IPS-20b (cell line): Measurements from ENCODE around the gene PDCL2.
"Not testable (repeated sequence)": the region's sequence is repeated elsewhere in the genome, so short reads cannot be mapped to it uniquely, and the experiment has no call there.

Experiments
- H3K27ac ChIP-seq: one replicate; pipeline ENCODE4 v1.5.1; 2013; ENCODE audit warnings: low read length
- H3K27me3 ChIP-seq: 2 replicates; pipeline ENCODE4 v1.6.1; 2013; ENCODE audit warnings: mild to moderate bottlenecking, low read length, inconsistent platforms; ENCODE audit not compliant: insufficient read depth
- H3K36me3 ChIP-seq: 2 replicates; pipeline ENCODE4 v1.6.1; 2013; ENCODE audit warnings: low read depth, mild to moderate bottlenecking, inconsistent platforms, low read length, moderate library complexity; ENCODE audit not compliant: insufficient read depth
- H3K4me1 ChIP-seq: 2 replicates; pipeline ENCODE4 v1.6.1; 2013; ENCODE audit warnings: mild to moderate bottlenecking, control low read depth, inconsistent platforms, low read length, moderate library complexity; ENCODE audit not compliant: insufficient read depth
- H3K4me3 ChIP-seq: 2 replicates; pipeline ENCODE4 v1.5.1; 2013; ENCODE audit warnings: mild to moderate bottlenecking, low read length, inconsistent platforms
- H3K9ac ChIP-seq: 2 replicates; pipeline ENCODE4 v1.6.1; 2013; ENCODE audit warnings: low read depth, mild to moderate bottlenecking, inconsistent platforms, low read length, moderate library complexity
- H3K9me3 ChIP-seq: 2 replicates; pipeline ENCODE4 v1.6.1; 2013; ENCODE audit warnings: mild to moderate bottlenecking, low read depth, low read length, inconsistent platforms; ENCODE audit not compliant: insufficient read depth

Gene PDCL2, protein sequence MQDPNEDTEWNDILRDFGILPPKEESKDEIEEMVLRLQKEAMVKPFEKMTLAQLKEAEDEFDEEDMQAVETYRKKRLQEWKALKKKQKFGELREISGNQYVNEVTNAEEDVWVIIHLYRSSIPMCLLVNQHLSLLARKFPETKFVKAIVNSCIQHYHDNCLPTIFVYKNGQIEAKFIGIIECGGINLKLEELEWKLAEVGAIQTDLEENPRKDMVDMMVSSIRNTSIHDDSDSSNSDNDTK

DNA sequence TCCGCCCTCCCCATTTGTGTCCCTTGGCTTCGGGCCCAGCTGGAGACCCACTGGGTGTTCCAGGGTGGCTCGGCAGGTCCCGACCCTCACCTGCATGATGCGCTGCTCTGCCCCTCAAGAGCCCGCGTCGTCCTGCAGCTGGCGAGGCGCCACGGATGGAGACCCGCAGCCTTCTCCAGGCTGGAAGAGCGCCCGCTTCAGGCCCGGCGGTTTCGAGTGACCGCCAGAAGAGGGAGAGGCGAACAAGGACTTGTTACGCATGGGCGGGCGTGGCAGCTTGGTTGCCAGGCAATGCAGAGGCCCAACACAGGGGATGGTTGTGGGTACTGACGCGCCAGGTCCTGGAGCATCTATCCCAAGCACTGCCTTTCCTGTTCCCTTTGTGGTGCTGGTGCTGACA lies at the start of gene PDCL2:
TSS of gene PDCL2 (minus strand) at position 232 of the 400 bp plus-strand sequence. CDS start at position 96, 136 bp downstream.
- H3K9me3 ChIP-seq, result no peaks in the 10 kb centered on the region
- H3K4me3 ChIP-seq, result no peak within 1 kb of the TSS
- no peaks in the 10 kb centered on the region for H3K36me3 ChIP-seq
- no peak within 1 kb of the TSS for H3K9ac ChIP-seq
- H3K4me1 ChIP-seq, result peaks cover 4% of the 10 kb centered on the region; the same call in 1 of the 2 replicates
- no peak within 1 kb of the TSS for H3K27ac ChIP-seq
- H3K27me3 ChIP-seq, result no peaks in the 10 kb centered on the region

DNA sequence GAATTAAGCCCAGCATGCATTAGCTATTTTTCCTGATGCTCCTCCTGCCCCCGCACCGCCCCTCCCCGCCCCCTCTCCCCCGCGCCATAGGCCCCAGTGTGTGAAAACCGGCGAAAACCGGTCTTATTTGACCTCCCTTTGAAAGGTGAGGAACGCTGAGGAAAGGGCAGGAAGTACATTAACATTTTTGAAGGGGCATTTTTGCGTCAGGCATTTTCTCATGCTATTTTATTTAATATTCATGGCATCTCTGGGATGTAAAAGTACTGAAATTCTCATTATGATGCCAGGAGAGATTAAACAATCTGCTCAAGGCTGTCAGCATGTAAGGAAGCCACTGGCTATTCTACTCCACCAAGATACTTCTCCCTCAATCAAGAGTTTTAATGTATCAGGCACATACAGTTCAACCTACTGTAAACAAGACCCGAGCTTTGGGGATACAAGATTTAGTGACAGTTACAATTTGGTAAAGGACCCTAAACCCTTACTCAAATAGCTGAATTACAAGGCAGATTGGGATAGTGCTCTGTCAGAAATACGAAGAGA lies 45.3 kb upstream of the PDCL2 start:
- peak overlapping the region; percentile 43; the same call in 1 of the 2 replicates for H3K9ac ChIP-seq

DNA sequence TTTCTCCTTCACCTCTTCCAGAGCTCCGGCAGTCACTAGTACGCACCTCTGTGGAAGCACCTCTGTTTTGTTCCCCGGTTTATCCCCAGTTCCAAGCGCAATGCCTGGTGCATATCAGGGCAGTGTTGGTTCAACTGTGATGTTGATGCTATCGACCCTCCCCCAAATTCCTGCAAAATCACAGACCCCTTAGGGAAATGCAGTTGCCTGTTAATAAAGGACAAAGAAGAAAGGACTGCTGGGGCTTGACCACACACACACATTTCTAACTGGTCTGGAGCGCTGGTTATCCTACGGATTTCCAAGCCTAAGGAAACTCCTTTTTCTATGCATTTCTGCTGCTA lies 44.6 kb upstream of the PDCL2 start:
- Histone ChIP-seq H3K4me3 (peak overlapping the region; percentile 83), H3K27ac (no peak overlapping the region), H3K27me3 (peaks cover 31% of the 10 kb centered on the region; the same call in 1 of the 2 replicates), H3K36me3 (no peaks in the 10 kb centered on the region), H3K9ac (peak overlapping the region; percentile 56; the same call in 1 of the 2 replicates), H3K9me3 (no peaks in the 10 kb centered on the region; the same call in 1 of the 2 replicates), H3K4me1 (peaks cover 37% of the 10 kb centered on the region; the same call in 1 of the 2 replicates)

More for the DNA sequence above, 45.3 kb upstream of the PDCL2 start:
- H3K27ac ChIP-seq, result peak overlapping the region; percentile 46
- peaks cover 34% of the 10 kb centered on the region; the same call in 1 of the 2 replicates for H3K4me1 ChIP-seq
- H3K27me3 ChIP-seq, result peaks cover 31% of the 10 kb centered on the region; the same call in 1 of the 2 replicates
- H3K4me3 ChIP-seq, result peak overlapping the region; percentile 83
- H3K36me3 ChIP-seq, result no peaks in the 10 kb centered on the region
- H3K9me3 ChIP-seq, result no peaks in the 10 kb centered on the region

DNA sequence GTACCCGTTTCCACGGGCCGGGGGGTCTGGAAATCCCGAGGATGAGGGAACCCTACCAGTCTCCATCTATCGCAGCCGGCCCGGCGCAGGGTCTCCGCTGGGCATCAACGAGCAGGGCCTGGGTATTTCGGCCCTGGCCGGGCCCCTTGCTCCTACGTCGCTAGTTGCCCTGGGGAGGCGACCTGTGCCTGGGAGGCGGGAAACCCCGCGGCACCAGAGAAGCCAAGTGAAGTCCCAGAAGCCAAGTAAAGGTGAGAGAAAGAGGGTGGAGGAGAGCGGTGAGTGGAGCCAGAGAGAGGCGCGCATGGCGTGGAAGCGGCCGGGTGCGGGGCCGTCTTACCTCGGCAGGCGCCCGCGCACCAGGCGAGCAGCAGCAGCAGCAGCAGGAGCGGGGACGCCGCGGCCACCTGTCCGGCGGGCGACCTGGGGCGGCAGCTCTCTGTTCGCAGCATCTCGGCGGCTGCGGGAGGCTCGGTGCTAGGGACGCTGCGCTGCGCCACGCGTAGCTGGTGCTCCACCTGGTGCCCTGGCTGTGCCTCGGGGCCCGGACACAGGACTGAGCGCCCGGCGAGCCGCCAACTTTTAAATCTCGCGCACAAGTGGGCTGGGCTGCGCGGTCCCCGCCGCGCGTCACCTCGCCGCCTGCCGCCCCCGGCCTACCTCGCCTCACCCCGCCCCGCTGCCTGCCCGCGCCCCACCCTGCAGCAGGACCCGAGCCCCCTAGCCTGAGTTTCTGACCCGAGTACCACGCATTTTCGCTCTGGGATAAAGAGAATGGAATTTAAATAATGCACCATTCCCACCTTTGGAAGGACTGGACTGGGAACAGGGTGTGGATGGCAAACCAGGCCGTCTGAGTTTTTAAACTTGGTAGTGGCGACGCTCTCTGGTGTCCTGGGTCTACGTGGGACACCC lies 44.0 kb upstream of the PDCL2 start, which contains the start of gene NMU:
TSS of gene NMU (minus strand) at position 558 of the 915 bp plus-strand sequence. CDS start at position 452, 106 bp downstream.
- Histone ChIP-seq H3K4me1 (peaks cover 37% of the 10 kb centered on the region; the same call in 1 of the 2 replicates), H3K4me3 (peak within 1 kb of the TSS; percentile 83), H3K27me3 (peaks cover 31% of the 10 kb centered on the region; the same call in 1 of the 2 replicates), H3K27ac (no peak within 1 kb of the TSS), H3K36me3 (no peaks in the 10 kb centered on the region), H3K9ac (peak within 1 kb of the TSS; percentile 58; the same call in 1 of the 2 replicates), H3K9me3 (no peaks in the 10 kb centered on the region; the same call in 1 of the 2 replicates)

- Histone ChIP-seq H3K9ac (peak overlapping the region; percentile 58; the same call in 1 of the 2 replicates), H3K36me3 (no peaks in the 10 kb centered on the region), H3K9me3 (no peaks in the 10 kb centered on the region; the same call in 1 of the 2 replicates), H3K4me3 (peak overlapping the region; percentile 83), H3K27ac (no peak overlapping the region), H3K4me1 (peaks cover 37% of the 10 kb centered on the region; the same call in 1 of the 2 replicates), H3K27me3 (peaks cover 31% of the 10 kb centered on the region; the same call in 1 of the 2 replicates)
Measured at GRCh38 chr4:55635282-55635681, 43.2 kb upstream of the PDCL2 start.

GRCh38 chr4:55634417-55635128 lies 42.5 kb upstream of the PDCL2 start:
- Histone ChIP-seq H3K4me1 (peaks cover 37% of the 10 kb centered on the region; the same call in 1 of the 2 replicates), H3K36me3 (no peaks in the 10 kb centered on the region), H3K9ac (peak overlapping the region; percentile 58; the same call in 1 of the 2 replicates), H3K4me3 (peak overlapping the region; percentile 83), H3K9me3 (no peaks in the 10 kb centered on the region; the same call in 1 of the 2 replicates), H3K27ac (no peak overlapping the region), H3K27me3 (peaks cover 31% of the 10 kb centered on the region; the same call in 1 of the 2 replicates)

DNA sequence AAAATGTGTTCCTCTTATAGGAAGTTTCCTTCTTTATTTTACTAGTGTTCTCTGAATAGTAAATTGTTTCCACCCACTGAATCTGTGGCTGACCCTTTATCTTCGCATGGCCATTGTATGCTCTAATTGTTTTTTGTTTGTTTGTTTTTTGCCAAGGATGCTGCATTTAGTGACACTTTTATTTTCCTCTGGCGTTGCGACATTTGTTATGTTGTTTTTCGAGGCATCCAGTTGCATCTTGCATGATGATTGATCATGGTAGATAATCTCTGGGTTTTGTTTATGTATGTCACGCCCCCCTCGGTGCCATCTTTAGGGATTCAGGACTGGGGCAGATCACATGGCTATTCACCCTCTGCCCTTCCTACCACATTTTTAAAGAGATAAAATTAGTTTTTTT lies 41.9 kb upstream of the PDCL2 start:
- no peaks in the 10 kb centered on the region; the same call in 1 of the 2 replicates for H3K36me3 ChIP-seq
- H3K4me1 ChIP-seq, result peaks cover 37% of the 10 kb centered on the region; the same call in 1 of the 2 replicates
- H3K9ac ChIP-seq, result no peak overlapping the region
- H3K27ac ChIP-seq, result no peak overlapping the region
- no peaks in the 10 kb centered on the region; the same call in 1 of the 2 replicates for H3K9me3 ChIP-seq
- H3K27me3 ChIP-seq, result peaks cover 31% of the 10 kb centered on the region; the same call in 1 of the 2 replicates
- H3K4me3 ChIP-seq, result peak overlapping the region; percentile 83; the same call in 1 of the 2 replicates

DNA sequence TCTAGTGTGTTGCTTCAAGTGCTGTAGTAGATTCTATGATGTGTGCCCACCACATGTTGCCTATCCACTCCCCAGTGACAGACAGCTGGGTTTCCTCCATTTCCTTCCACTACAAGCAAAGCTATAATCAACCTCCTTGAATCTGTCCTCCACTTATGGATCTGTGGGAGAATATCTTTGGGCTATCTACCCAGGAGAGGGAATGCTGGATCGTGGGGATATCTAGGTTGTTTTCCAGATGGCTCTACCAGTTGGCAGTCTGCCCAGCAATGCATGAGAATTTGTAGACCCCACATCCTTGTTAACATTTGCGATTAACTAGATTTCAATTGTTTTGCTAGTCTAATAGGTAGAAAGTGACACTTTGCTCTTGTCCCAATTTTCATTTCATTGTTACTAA lies 33.8 kb upstream of the PDCL2 start:
- no peaks in the 10 kb centered on the region for H3K4me1 ChIP-seq
- peaks cover 13% of the 10 kb centered on the region for H3K36me3 ChIP-seq

DNA sequence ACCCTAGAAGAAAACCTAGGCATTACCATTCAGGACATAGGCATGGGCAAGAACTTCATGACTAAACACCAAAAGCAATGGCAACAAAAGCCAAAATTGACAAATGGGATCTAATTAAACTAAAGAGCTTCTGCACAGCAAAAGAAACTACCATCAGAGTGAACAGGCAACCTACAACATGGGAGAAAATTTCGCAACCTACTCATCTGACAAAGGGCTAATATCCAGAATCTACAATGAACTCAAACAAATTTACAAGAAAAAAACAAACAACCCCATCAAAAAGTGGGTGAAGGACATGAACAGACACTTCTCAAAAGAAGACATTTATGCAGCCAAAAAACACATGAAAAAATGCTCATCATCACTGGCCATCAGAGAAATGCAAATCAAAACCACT lies 32.0 kb upstream of the PDCL2 start:
- H3K27me3 ChIP-seq, H3K9me3 ChIP-seq, H3K27ac ChIP-seq, H3K9ac ChIP-seq, H3K4me1 ChIP-seq, H3K4me3 ChIP-seq: not testable (repeated sequence)
- peaks cover 13% of the 10 kb centered on the region for H3K36me3 ChIP-seq

More for the DNA sequence above, 33.8 kb upstream of the PDCL2 start:
- no peaks in the 10 kb centered on the region for H3K27me3 ChIP-seq
- no peaks in the 10 kb centered on the region for H3K9me3 ChIP-seq
- H3K9ac ChIP-seq, result no peak overlapping the region
- H3K4me3 ChIP-seq, result no peak overlapping the region
- no peak overlapping the region for H3K27ac ChIP-seq

DNA sequence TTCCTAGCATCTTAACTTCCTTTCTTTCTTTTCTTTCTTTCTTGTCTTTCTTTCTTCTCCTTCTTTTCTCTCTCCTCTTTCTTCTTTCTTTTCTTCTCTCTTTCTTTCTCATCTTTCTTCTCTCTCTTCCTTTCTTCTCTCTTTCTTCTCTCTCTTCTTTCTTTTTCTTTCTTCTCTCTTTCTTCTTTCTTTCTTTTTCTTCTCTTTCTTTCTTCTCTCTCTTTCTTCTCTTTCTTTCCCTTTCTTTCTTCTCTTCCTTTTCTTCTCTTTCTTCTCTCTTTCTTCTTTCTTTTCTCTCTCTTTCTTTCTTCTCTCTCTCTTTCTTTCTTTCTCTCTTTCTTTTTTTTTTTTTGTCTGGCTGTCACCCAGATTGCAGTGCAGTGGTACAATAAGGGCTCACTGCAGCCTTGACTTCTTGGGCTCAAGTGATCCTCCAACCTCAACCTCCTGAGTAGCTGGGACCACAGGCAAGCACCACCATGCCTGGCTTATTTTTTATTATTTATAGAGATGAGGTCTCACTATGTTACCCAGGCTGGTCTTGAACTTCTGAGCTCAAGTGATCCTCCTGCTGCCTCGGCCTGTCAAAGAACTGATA lies 26.6 kb upstream of the PDCL2 start:
- no peak overlapping the region for H3K9ac ChIP-seq
- no peak overlapping the region for H3K27ac ChIP-seq
- H3K4me3 ChIP-seq, result no peak overlapping the region

More for the DNA sequence above, 26.6 kb upstream of the PDCL2 start:
- H3K9me3 ChIP-seq, result no peaks in the 10 kb centered on the region
- H3K27me3 ChIP-seq, result no peaks in the 10 kb centered on the region
- no peaks in the 10 kb centered on the region for H3K4me1 ChIP-seq
- no peaks in the 10 kb centered on the region for H3K36me3 ChIP-seq
